Measurements from ENCODE around the gene TOP2B.

The TOP2B gene

GRCh38 chr3:25654576-25654975, 10.1 kb downstream of the TOP2B start:
- TF ChIP-seq, protein P1, sequence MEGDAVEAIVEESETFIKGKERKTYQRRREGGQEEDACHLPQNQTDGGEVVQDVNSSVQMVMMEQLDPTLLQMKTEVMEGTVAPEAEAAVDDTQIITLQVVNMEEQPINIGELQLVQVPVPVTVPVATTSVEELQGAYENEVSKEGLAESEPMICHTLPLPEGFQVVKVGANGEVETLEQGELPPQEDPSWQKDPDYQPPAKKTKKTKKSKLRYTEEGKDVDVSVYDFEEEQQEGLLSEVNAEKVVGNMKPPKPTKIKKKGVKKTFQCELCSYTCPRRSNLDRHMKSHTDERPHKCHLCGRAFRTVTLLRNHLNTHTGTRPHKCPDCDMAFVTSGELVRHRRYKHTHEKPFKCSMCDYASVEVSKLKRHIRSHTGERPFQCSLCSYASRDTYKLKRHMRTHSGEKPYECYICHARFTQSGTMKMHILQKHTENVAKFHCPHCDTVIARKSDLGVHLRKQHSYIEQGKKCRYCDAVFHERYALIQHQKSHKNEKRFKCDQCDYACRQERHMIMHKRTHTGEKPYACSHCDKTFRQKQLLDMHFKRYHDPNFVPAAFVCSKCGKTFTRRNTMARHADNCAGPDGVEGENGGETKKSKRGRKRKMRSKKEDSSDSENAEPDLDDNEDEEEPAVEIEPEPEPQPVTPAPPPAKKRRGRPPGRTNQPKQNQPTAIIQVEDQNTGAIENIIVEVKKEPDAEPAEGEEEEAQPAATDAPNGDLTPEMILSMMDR (IDR thresholded peaks at IDR 0.05), result no peak
- Histone ChIP-seq H3K27ac (no peak overlapping the region), H3K4me1 (peaks cover 0 to 63% (median 24%) of the 10 kb centered on the region in 4 donors), H3K9me3 (peaks cover 0 to 8% (median 6%) of the 10 kb centered on the region in 3 donors), H3K27me3 (no peaks in the 10 kb centered on the region), H3K36me3 (no peaks in the 10 kb centered on the region), H3K4me3 (no peak overlapping the region)
- intact Hi-C loops (cut with DNase I; ENCODE audit: low total_unique reads), result no loop called here
- no peak for DNase-seq

DNA sequence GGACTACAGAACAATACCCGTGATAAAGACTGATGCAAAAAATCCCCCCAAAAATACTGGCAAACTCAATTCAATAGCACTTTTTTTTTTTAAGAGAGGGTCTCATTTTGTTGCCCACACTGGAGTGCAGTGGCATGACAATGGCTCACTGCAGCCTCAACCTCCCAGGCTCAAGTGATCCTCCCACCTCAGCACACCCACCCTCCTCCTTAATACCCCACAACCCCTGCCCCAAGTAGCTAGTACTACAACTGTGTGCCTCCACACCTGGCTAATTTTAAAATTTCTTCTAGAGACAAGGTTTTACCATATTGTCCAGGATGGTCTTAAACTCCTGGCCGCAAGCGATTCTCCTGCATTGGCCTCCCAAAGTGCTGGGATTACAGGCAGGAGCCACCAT, 11.4 kb downstream of the TOP2B start:
- Histone ChIP-seq H3K9me3 (peaks cover 0 to 13% (median 9%) of the 10 kb centered on the region in 3 donors), H3K36me3 (no peaks in the 10 kb centered on the region), H3K27ac (no peak overlapping the region), H3K27me3 (no peaks in the 10 kb centered on the region), H3K4me1 (peaks cover 0 to 52% (median 19%) of the 10 kb centered on the region in 4 donors), H3K4me3 (no peak overlapping the region)
- TF ChIP-seq, protein P1 (IDR thresholded peaks at IDR 0.05), result no peak
- intact Hi-C loops (cut with DNase I; ENCODE audit: low total_unique reads), result no loop called here
- no peak for DNase-seq

- intact Hi-C loops (cut with DNase I; ENCODE audit: low total_unique reads), result no loop called here
- Histone ChIP-seq H3K9me3 (peaks cover 0 to 13% (median 9%) of the 10 kb centered on the region in 3 donors), H3K4me3 (no peak overlapping the region), H3K4me1 (peaks cover 0 to 52% (median 19%) of the 10 kb centered on the region in 4 donors), H3K27me3 (no peaks in the 10 kb centered on the region), H3K27ac (no peak overlapping the region), H3K36me3 (no peaks in the 10 kb centered on the region)
- no peak for DNase-seq
- TF ChIP-seq, protein P1 (IDR thresholded peaks at IDR 0.05), result no peak
These were observed 11.8 kb downstream of the TOP2B start for GRCh38 chr3:25652921-25653320.

GRCh38 chr3:25648925-25649830, 15.5 kb downstream of the TOP2B start:
- intact Hi-C loops (cut with DNase I; ENCODE audit: low total_unique reads), result loop anchor here (5.0 kb wide), 1 partner anchor 208 kb away; no protein-coding TSS in a partner anchor
- Histone ChIP-seq H3K36me3 (peaks cover 0 to 5% (median 0%) of the 10 kb centered on the region in 3 donors), H3K4me1 (peaks cover 0 to 34% (median 7%) of the 10 kb centered on the region in 4 donors), H3K27ac (no peak overlapping the region), H3K4me3 (no peak overlapping the region), H3K27me3 (no peaks in the 10 kb centered on the region), H3K9me3 (peaks cover 0 to 13% (median 9%) of the 10 kb centered on the region in 3 donors)
- TF ChIP-seq, protein P1 (IDR thresholded peaks at IDR 0.05), result no peak
- DNase-seq, result no peak

DNA sequence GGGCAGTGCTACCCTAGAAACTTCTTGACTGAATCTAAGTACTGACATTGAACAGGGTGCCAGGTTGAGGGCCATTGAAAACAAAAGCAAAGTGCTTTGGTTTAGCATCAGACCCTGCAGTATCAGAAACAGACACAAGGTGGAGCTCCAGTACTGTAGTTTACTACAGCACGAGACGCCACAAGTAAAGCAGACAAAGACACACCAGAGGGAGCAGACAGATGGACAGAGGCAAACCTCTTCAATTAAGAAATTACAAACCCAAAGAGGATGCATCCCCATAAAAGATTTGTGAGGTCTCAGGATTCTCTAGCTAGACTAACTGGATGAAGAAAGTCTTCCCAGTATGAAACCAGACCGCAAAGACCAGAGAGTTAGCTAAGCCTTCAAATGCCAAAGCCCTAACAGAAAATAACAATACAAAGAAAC, 16.6 kb downstream of the TOP2B start:
- TF ChIP-seq, protein P1 (IDR thresholded peaks at IDR 0.05), result peak; percentile 70 to 73
- H3K9me3 ChIP-seq, result peaks cover 0 to 13% (median 9%) of the 10 kb centered on the region in 3 donors
- no peaks in the 10 kb centered on the region for H3K27me3 ChIP-seq
- no peak overlapping the region for H3K4me3 ChIP-seq
- peaks cover 0 to 7% (median 3%) of the 10 kb centered on the region in 3 donors for H3K36me3 ChIP-seq
- H3K4me1 ChIP-seq, result peaks cover 0 to 24% (median 1%) of the 10 kb centered on the region in 4 donors
- no peak overlapping the region for H3K27ac ChIP-seq
- peak in 1 of 2 donors; percentile 64 for DNase-seq
- intact Hi-C loops (cut with DNase I; ENCODE audit: low total_unique reads), result loop anchor here (5.0 kb wide), 1 partner anchor 209 kb away; no protein-coding TSS in a partner anchor
